ENCODE data around the gene SYT9. TPM values are rescaled to one million over a fixed set of nuclear protein-coding genes. Genes with fewer than 3 reads are reported as not detected.

The SYT9 gene
- polyA plus RNA-seq, 1 of the 3 experiments (the other 2 are of a cell fraction), result 0.10 TPM

DNA sequence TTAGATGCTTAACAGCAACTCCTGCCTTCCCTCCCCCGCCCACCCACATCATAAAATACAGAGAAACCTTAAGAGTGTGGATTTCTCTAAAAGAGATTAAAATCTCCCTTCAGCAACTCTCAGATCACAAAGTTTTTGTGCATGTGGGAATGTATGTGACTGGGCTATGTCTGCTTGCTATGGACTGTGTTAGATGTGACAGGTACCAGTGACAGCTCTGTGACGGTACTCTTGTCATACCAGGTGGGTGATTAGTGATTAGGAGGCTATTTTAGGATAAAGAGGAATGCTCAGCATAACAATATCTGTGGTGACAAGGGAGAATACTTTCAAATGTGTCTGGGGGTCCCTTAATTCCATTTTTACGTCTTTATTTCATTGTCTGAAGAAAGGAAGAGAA is 60.2 kb downstream of the SYT9 start:
- Histone ChIP-seq H3K4me2 (no peak overlapping the region), H2AFZ (ENCODE audit: low read depth) (no peak overlapping the region), H3K36me3 (replicated peaks in 1 of 2; ENCODE audit: control insufficient read depth in 1 of 2, insufficient read depth in 2 of 2, low read length in 1 of 2) (no peaks in the 10 kb centered on the region), H3K4me1 (ENCODE audit: control insufficient read depth in 1 of 2, insufficient read depth in 2 of 2, low read depth in 1 of 2, low read length in 1 of 2) (no peaks in the 10 kb centered on the region), H3K9ac (no peak overlapping the region), H3K27ac (ENCODE audit: low read depth in 2 of 2, low read length in 1 of 2) (no peak overlapping the region), H3K9me3 (no peaks in the 10 kb centered on the region), H3K27me3 (ENCODE audit: insufficient read depth) (no peaks in the 10 kb centered on the region), H3K9me2 (no peaks in the 10 kb centered on the region), H3K79me2 (ENCODE audit: insufficient read depth) (no peaks in the 10 kb centered on the region), H3F3A (replicated peaks; ENCODE audit: insufficient read depth) (no peaks in the 10 kb centered on the region), H4K20me1 (ENCODE audit: insufficient read depth) (no peaks in the 10 kb centered on the region), H3K4me3 (ENCODE audit: low read depth in 2 of 2, low read length in 1 of 2) (no peak overlapping the region)
- DNase-seq, result no peak
- TF ChIP-seq RAD21 (IDR thresholded peaks at IDR 0.05; ENCODE audit: low read length) (no peak), FOXM1 (IDR thresholded peaks at IDR 0.05; ENCODE audit: low read depth) (no peak), FOSL2 (IDR thresholded peaks at IDR 0.05; ENCODE audit: borderline replicate concordance, low read depth) (no peak), RXRA (IDR thresholded peaks at IDR 0.05; ENCODE audit: borderline replicate concordance, low read depth) (no peak), CHD2 (IDR thresholded peaks at IDR 0.05; ENCODE audit: low read length, partially characterized antibody) (no peak), EP300 (IDR thresholded peaks at IDR 0.05; ENCODE audit: borderline replicate concordance in 1 of 2, low read depth in 1 of 2, low read length in 1 of 2) (no peak), MEF2A (IDR thresholded peaks at IDR 0.05; ENCODE audit: borderline replicate concordance, low read depth) (no peak), FOXJ3 (CRISPR knock-in tag; IDR thresholded peaks at IDR 0.05) (no peak), RFX5 (IDR thresholded peaks at IDR 0.05; ENCODE audit: low read length) (no peak), GATA2 (CRISPR knock-in tag; IDR thresholded peaks at IDR 0.05) (no peak), RCOR1 (IDR thresholded peaks at IDR 0.05; ENCODE audit: low read length) (no peak), GABPA (IDR thresholded peaks at IDR 0.05; ENCODE audit: low read depth) (no peak), TCF12 (IDR thresholded peaks at IDR 0.05) (no peak)
- TF ChIP-seq, protein P1, sequence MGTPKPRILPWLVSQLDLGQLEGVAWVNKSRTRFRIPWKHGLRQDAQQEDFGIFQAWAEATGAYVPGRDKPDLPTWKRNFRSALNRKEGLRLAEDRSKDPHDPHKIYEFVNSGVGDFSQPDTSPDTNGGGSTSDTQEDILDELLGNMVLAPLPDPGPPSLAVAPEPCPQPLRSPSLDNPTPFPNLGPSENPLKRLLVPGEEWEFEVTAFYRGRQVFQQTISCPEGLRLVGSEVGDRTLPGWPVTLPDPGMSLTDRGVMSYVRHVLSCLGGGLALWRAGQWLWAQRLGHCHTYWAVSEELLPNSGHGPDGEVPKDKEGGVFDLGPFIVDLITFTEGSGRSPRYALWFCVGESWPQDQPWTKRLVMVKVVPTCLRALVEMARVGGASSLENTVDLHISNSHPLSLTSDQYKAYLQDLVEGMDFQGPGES (IDR thresholded peaks at IDR 0.05; ENCODE audit: low read depth, low read length), result no peak
- TF ChIP-seq, protein P2, sequence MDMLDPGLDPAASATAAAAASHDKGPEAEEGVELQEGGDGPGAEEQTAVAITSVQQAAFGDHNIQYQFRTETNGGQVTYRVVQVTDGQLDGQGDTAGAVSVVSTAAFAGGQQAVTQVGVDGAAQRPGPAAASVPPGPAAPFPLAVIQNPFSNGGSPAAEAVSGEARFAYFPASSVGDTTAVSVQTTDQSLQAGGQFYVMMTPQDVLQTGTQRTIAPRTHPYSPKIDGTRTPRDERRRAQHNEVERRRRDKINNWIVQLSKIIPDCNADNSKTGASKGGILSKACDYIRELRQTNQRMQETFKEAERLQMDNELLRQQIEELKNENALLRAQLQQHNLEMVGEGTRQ (IDR thresholded peaks at IDR 0.05; ENCODE audit: borderline replicate concordance, low read depth, low read length), result no peak
- TF ChIP-seq, protein P3, sequence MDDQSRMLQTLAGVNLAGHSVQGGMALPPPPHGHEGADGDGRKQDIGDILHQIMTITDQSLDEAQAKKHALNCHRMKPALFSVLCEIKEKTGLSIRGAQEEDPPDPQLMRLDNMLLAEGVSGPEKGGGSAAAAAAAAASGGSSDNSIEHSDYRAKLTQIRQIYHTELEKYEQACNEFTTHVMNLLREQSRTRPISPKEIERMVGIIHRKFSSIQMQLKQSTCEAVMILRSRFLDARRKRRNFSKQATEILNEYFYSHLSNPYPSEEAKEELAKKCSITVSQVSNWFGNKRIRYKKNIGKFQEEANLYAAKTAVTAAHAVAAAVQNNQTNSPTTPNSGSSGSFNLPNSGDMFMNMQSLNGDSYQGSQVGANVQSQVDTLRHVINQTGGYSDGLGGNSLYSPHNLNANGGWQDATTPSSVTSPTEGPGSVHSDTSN (IDR thresholded peaks at IDR 0.05), result no peak
- TF ChIP-seq, protein P4, sequence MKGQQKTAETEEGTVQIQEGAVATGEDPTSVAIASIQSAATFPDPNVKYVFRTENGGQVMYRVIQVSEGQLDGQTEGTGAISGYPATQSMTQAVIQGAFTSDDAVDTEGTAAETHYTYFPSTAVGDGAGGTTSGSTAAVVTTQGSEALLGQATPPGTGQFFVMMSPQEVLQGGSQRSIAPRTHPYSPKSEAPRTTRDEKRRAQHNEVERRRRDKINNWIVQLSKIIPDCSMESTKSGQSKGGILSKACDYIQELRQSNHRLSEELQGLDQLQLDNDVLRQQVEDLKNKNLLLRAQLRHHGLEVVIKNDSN (IDR thresholded peaks at IDR 0.05; ENCODE audit: borderline replicate concordance, low read depth), result no peak
- TF ChIP-seq, protein P5, sequence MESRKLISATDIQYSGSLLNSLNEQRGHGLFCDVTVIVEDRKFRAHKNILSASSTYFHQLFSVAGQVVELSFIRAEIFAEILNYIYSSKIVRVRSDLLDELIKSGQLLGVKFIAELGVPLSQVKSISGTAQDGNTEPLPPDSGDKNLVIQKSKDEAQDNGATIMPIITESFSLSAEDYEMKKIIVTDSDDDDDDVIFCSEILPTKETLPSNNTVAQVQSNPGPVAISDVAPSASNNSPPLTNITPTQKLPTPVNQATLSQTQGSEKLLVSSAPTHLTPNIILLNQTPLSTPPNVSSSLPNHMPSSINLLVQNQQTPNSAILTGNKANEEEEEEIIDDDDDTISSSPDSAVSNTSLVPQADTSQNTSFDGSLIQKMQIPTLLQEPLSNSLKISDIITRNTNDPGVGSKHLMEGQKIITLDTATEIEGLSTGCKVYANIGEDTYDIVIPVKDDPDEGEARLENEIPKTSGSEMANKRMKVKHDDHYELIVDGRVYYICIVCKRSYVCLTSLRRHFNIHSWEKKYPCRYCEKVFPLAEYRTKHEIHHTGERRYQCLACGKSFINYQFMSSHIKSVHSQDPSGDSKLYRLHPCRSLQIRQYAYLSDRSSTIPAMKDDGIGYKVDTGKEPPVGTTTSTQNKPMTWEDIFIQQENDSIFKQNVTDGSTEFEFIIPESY (IDR thresholded peaks at IDR 0.05; ENCODE audit: borderline replicate concordance, low read depth), result no peak
- WGBS (ENCODE audit: low lambda C conversion rate), result 6% methylated on average over 3 of the region's 3 CpGs
- ChIA-PET CTCF (interaction anchor here (2.8 kb wide), 1 partner anchor 33 kb away, joined by 11 read pairs; no protein-coding TSS in a partner anchor), POLR2A (no interaction called here)
